Jurkat, Clone E6-1 (cell line): ENCODE data around the gene TOP2A.

Source experiments
- DNase-seq: peaks from one replicate; pipeline ENCODE4 v3.0.0-alpha.2; 2011; ENCODE audit warnings: low read depth, low spot score
- H3K4me3 ChIP-seq: 2 replicates; pipeline ENCODE4 v1.5.1; 2011; ENCODE audit warnings: mild to moderate bottlenecking, low read length, control low read depth, moderate library complexity

TOP2A gene

GRCh38 chr17:40340880-40341807 lies 76.6 kb downstream of the TOP2A start:
- DNase-seq, result no peak
- peak overlapping the region; percentile 55 for H3K4me3 ChIP-seq

- H3K4me3 ChIP-seq, result no peak overlapping the region
- DNase-seq, result no peak
These were observed 77.4 kb downstream of the TOP2A start for GRCh38 chr17:40340327-40340726.

GRCh38 chr17:40338941-40339649 lies 78.6 kb downstream of the TOP2A start:
- H3K4me3 ChIP-seq, result no peak overlapping the region
- DNase-seq, result no peak
